Activated CD4-positive, alpha-beta T cell treated with anti-CD3 and anti-CD28 coated beads for 4 hours (primary cell): ENCODE measurements around the gene PTCHD1.

Experiments used
- DNase-seq, 2 donors: peaks; one replicate each; pipeline ENCODE4 v3.0.0-alpha.2; 2020

Gene PTCHD1

GRCh38 chrX:23334848-23335599 is at the start of gene PTCHD1:
Gene PTCHD1 (plus strand): TSS chrX:23334849. CDS start chrX:23334876, 27 bp downstream.
- no peak for DNase-seq

DNA sequence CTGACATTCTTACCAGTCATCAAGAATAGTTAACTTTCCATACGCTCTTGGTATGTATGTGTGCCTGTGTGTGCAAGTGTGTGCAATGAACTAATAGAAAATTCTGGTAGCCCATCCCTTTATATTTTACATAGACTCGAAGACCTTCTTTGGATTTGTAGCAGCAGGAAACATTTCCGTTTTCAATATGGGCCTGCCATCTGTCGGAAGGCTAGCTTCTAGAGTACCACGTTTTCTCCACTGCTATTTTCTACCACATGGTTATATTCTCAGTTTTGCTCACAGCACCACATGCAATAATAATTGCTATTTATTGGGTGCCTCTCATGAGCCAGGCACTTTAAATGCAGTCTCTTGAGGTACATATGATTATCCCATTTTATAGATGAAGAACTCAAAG is 47.9 kb upstream of the PTCHD1 start:
- no peak for DNase-seq

DNA sequence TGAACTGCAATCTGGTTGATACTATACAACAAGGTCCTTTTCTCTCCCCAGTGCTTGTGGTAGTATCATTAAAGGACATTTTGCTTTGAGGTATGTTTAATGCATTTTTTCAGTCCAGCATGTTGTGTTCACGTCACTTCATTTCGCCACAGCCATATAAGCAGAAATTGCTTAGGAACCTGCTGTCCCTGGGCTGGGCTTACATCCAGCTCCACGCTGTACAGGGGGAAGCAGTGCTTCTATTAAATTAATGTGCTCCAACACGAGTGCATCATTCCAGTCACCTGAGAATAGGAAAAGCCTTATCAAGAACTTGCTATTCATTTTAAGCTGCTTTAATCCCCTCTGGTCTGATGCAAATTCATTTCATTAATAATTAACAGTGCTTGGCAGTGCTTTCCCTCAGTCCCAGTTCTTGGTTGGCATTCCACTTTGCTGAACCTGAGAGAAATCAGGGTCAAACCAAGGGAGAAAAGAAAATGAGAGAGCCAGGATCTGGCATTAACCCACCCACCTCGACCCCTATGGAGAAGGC is 47.4 kb upstream of the PTCHD1 start:
- DNase-seq = no peak

DNA sequence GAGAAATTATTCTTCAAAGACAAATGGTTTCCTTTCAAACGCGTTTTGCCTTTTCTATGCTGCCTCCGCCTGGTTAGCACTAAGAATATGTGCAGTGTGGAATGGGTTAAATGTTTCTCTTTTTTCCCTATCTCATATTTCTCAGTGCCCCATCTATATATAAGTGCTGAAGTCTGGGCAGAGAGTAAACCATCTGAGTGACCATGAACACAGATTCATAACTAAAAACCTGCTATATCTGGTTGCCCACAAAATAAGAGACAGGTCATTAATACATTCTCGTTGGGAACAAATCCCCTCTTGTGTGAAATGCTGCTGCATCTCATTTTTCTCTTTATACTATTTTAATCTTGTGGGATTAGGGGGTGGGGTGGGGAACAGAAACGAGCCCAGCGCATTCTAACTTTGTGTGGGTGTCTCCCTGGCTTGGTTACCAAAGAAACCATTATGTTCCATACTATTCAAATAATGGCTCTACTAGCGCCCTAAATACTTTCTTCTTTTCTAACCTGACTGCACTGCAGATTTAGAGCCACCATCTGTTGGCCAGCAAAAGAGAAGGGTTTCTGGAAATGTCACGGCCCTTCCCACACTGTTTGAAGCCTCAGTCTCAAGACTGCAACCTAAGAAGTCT is 42.2 kb upstream of the PTCHD1 start:
- no peak for DNase-seq

DNA sequence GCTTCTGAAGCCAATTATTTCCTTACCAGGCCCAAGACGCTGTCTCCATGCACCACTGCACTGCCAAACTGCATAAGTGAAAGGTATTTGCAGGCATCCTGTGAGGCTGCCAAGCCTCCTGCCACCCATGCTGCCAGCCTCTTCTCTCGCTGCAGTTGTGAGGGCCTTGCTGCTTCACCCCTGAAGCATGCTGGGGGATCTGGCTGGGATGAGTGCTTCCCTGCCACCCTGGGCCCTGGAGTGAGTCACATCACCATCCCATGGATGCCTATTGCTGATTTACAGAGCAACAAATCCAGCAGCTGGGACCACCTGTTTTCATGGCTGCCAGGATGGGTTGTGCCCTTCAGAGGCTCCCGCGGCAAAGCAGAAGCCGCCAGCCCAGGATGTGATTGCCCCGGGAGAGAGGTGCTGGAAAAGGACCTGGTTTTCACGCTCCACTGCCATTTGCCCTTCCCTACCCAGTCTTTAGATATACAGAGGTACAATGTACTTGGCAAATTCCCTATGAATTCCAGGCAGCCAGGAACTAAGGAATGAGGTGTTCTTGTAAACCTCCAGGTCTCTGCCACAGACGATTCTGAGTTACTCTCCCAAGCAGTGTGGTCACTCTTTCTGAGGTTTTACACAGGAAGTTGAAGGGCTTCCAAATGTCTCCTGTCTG is 41.5 kb upstream of the PTCHD1 start:
- DNase-seq = no peak

- DNase-seq = no peak
These were observed 29.8 kb upstream of the PTCHD1 start for GRCh38 chrX:23304881-23305280.

DNA sequence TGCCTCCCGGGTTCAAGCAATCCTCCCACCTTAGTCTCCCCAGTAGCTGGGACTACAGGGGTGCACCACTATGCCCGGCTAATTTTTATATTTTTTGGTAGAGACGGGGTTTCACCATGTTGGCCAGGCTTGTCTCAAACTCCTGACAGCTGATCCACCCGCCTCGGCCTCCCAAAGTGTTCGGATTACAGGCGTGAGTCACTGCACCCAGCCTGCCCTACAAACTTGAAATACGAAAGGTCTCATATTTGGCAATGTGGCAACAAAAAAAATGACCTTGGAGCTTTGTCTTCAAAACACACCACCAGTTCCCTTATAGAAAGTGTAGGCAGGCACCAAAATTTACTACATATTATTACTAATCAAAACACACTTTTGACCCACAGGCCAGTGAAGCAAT is 22.9 kb upstream of the PTCHD1 start:
- no peak for DNase-seq

- no peak for DNase-seq
These were observed 22.5 kb upstream of the PTCHD1 start for GRCh38 chrX:23312136-23312535.

GRCh38 chrX:23317799-23318724 is 16.6 kb upstream of the PTCHD1 start:
- DNase-seq = peak in 1 of 2 donors; percentile 11

DNA sequence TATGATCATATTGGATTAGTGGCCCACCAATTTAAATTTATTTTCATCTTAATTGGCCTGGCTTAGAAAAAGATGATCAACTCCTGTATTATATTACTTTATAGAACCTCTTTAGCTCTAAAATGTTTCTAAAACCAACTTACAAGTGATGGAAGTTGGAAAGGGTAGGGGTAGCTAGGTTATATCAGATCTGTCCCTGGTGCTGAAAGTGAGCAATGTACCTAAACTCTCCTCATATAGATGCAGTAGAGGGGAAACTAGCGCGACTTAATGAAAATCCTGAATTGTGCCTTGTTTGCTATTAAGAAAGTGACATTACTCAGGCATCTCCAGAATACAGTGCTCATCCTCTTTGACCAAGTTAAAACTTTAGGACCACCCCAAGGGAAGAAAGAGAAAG is 7.5 kb upstream of the PTCHD1 start:
- no peak for DNase-seq

DNA sequence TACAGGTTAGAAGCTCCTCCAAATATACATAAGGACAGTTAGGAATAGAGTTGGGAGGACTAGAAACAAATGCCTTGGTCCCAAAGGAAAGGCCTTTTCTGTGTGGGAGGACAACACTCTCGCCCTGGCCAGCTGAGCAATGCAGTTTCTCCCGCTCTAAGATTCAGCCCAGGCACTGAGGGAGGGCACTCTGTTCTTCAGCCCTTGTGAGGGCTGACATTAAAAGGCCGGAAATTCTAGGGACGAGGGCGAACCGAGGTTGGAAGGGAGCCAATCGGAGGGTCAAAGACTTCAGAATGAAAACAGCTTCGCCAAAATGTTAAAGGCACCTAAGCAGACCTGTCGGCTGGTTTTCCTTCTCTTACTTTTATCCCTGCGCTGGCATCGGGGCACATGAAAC is 2.9 kb upstream of the PTCHD1 start:
- no peak for DNase-seq

GRCh38 chrX:23332101-23332887 is 2.4 kb upstream of the PTCHD1 start:
- DNase-seq = no peak

DNA sequence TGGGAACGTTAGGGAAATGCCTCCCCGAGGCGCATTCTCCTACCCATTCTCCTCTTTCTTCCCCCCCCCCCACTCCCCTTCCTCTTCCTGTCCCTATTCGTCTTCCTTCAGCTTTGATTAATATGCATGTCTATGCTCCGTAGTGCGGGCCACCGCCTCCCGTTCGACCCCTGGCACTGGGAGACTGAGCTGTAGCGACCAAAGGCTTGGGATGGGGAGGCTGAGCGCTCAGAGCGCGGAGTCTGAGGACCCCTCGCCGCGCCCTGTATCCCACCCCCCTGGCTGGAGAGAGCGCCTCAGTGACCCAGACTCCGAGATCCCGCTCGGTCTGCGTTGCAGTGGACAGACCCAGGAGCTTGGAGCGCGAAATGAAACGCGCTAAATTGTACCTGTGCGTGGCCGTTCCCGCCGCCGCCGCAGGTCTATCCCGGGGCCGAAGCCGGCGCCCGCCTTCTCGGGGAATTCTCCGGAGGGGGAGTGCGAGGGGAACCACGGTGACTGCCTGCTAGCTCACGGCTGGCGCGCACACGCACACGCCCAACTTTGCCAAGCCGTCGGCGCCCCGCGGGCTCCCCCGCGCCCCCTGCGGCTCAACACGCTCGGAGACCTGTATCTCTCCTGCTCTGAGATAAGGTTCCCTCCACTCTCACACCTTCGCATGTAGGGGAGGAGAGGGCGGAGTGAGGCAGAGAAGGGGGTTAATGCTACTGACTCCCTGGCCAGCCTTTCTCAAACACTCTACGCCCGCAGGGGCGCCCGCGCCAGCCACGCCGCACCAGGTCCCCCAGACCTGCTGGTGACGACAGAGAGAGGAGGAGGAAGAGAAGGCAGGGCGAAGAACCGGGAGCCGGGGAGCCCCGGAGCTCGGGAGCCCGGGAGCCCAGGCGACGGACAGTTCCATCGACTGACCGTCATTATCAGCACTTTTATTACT is 1.5 kb upstream of the PTCHD1 start:
- no peak for DNase-seq

DNA sequence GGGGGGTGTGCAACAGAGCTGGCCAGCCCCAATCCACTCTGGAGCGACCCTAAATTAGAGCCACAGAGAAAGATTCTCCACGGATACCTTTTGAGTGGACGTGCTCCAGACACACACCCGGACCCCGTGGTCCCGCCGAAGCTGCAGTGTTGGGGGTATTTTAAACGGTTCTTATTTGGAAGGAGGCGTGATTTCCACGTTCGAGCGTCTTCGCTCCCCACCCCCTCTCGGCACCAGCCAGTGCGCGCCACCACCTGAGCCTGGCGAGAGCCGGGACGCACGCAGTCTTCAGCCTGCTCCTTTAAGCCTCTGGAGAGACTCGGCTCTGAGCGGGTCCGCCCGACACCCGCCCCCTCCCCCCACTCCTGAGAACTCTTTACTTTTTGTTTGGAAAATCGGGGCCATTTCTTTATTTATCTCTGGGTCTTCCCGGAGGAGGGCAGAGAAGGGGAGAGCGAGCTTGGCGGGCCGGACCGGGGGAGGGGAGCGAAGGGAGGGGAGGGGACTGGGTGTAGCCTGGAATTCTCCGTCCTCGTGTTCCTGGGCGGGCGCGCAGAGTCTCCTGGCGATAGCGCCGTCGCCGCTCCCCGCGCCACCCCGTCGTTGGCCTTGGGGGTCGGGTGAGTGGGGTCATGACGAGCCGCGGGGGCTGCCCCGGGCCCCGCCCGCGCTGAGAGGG is 668 bp upstream of the PTCHD1 start:
- DNase-seq = no peak

GRCh38 chrX:23334521-23334847 is 165 bp upstream of the PTCHD1 start:
- DNase-seq = no peak

DNA sequence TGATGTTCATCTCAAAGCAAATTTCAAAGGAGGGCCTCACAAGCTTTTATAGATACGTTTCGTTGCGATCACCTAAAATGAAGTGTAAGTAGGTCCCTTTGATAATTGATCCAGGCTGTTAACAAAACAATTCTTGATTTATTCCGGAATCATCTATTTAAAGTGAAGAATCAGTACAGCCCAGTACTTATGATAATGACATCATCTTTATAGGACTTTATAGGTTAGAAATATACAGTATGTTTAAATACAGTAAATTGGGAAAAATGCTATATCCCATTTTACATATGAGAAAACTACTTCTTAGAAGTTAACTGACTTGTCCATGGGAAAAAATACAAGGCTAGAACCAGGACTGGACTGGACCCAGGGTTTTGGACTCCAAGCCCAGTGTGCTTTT is 3.7 kb downstream of the PTCHD1 start:
- DNase-seq = no peak

DNA sequence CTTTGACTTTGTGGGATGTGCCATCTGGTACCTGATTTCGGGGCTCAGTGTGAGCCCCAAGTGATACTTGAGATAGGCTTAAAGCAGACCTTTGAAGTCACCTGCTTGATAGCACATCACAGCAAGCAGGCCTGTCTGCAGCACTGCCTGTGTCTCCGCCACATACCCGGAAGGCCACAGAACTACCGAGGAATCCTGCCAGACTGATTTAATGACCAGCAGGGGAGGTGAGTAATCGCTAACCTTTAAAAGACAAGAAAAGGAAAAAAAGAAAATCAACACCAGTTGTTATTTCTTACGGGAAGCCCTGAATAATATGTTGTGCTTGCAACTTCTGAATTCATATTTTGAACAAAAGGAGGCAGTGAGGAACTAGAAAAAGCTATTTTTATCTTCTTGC is 6.8 kb downstream of the PTCHD1 start:
- DNase-seq = no peak

DNA sequence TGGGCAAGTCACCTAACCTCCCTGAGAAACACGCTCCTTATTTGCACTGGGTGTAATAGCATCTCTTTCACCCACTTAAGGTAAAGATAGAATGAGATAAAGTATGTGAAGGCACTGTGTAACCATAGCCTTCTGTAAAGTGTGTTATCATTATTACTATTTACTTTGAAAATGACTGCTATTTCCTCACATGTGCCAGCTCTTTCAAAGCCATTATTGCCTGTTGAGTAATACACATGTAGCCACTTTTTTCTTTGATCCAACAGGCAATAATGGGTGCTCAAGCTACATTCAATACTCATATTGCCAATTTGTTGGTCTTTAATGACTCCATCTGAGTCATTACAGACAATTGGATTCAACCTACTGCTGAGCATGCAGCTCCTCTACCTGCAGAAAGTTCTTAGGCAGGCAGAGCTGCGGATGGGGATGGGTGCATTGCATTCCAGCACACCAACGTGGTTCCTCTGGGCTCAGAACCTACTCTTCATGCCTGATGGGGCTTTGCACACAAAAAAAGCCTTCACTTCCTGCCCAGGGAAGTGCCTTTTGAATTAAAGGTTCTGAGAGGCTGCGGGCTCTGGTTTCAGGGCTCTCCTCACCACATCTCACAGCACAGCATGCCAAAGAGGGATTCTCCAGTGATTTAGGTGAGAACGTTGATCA is 9.7 kb downstream of the PTCHD1 start:
- DNase-seq = no peak

- no peak for DNase-seq
These were observed 10.2 kb downstream of the PTCHD1 start for GRCh38 chrX:23344904-23345271.

DNA sequence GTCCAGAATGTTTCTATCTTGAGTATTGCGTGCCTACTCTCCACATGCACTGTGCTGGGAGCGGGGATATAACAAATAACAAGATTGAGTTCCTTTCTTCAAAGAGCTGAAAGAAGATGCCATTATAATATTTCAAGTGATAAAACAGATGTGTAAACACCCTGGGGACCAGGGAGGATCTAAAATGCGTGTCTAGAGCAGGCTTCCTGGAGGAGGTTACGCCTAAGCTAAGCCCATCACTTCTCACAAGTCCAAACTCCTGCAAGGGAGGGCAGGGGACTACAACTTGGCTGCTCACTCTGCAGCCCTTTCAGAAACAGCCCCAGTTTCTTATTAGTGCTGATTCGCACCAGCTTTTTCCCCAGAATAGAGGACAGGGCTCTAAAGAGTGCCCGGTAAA is 21.5 kb downstream of the PTCHD1 start:
- DNase-seq = no peak
